PFSK-1 (cell line): Measurements from ENCODE around the gene NSFL1C.

ENCODE experiments used
- FOXP2 ChIP-seq: optimal IDR thresholded peaks from 2 replicates; pipeline ENCODE3; 2011; ENCODE audit warnings: borderline replicate concordance, control low read depth, inconsistent platforms; ENCODE audit not compliant: insufficient read depth; ENCODE audit errors: extremely low read length, extremely low read depth
- POLR2AphosphoS5 ChIP-seq: IDR thresholded peaks from 2 replicates; pipeline ENCODE4 v1.6.1; 2012; ENCODE audit warnings: low read depth, mild to moderate bottlenecking, control low read depth, low read length, moderate library complexity
- SIN3A ChIP-seq: IDR thresholded peaks from 2 replicates; pipeline ENCODE4 v1.6.1; 2012; ENCODE audit warnings: mild to moderate bottlenecking, low read length, moderate library complexity, borderline replicate concordance; ENCODE audit not compliant: insufficient read depth
- TAF1 ChIP-seq: IDR thresholded peaks from 2 replicates; pipeline ENCODE4 v1.6.1; 2012; ENCODE audit warnings: low read length, control low read depth, borderline replicate concordance; ENCODE audit not compliant: insufficient read depth
- TF ChIP-seq, protein P1 (sequence below), 2 experiments: IDR thresholded peaks; 2 replicates each; pipeline versions ENCODE4 v1.6.1 to v1.8.0; 2011 to 2012; ENCODE audit warnings: low read depth in 2 of 2, low read length in 2 of 2, control low read depth in 1 of 2, inconsistent platforms in 1 of 2, mild to moderate bottlenecking in 1 of 2, moderate library complexity in 1 of 2; ENCODE audit not compliant: insufficient read depth in 1 of 2

Gene NSFL1C

DNA sequence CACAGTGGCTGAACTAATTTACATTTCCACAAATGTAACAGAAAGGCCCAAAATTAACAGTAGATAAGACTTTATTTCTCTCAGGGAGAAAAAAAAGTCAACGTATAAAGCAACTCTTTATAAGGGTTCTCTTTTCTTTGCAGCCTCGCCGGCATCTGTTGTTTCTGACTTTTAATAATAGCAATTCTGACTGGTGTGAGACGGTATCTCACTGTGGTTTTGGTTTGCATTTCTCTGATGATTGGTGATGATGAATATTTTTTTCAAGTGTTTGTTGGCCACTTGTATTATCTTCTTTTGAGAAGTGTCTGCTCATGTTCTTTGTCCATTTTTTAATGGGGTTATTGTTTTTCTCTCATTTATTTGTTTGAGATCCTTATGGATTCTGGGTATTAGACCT is 46.6 kb downstream of the NSFL1C start:
- TF ChIP-seq TAF1 (no peak), SIN3A (no peak), FOXP2 (no peak)

DNA sequence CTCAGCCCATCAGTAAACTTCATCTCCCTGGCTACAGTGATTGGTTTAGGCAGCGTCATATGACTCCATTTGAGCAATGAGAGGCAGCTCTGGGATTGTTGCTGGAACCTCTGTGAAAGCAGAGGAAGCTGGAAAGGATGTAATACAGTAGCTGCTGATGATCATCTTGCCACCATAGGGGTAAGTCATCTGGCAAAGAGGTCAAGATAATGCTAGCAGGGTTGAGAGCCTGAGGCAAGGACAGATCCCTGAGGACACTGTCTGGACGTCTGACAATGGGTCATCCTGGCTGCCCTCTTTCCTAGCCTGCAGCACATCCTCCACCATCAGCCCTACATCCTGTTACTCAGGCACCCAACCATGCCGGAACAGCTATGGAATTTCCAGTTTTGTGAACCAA is 48.3 kb downstream of the NSFL1C start:
- TF ChIP-seq POLR2AphosphoS5, result 0 out of 2 replicates have a peak, but pooled peaks have one; percentile 49
- TF ChIP-seq FOXP2, result peak; percentile 65
- peak; percentile 65; the same call in 1 of the 2 replicates for TF ChIP-seq TAF1
- TF ChIP-seq SIN3A, result peak; percentile 85; the same call in 1 of the 2 replicates
- TF ChIP-seq, protein P1, sequence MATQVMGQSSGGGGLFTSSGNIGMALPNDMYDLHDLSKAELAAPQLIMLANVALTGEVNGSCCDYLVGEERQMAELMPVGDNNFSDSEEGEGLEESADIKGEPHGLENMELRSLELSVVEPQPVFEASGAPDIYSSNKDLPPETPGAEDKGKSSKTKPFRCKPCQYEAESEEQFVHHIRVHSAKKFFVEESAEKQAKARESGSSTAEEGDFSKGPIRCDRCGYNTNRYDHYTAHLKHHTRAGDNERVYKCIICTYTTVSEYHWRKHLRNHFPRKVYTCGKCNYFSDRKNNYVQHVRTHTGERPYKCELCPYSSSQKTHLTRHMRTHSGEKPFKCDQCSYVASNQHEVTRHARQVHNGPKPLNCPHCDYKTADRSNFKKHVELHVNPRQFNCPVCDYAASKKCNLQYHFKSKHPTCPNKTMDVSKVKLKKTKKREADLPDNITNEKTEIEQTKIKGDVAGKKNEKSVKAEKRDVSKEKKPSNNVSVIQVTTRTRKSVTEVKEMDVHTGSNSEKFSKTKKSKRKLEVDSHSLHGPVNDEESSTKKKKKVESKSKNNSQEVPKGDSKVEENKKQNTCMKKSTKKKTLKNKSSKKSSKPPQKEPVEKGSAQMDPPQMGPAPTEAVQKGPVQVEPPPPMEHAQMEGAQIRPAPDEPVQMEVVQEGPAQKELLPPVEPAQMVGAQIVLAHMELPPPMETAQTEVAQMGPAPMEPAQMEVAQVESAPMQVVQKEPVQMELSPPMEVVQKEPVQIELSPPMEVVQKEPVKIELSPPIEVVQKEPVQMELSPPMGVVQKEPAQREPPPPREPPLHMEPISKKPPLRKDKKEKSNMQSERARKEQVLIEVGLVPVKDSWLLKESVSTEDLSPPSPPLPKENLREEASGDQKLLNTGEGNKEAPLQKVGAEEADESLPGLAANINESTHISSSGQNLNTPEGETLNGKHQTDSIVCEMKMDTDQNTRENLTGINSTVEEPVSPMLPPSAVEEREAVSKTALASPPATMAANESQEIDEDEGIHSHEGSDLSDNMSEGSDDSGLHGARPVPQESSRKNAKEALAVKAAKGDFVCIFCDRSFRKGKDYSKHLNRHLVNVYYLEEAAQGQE (IDR thresholded peaks at IDR 0.05; ENCODE audit: insufficient read depth in 1 of 2, low read depth in 2 of 2, low read length in 2 of 2), result peak in 1 of 2 experiments; percentile 77; a peak in 2 of 4 replicates

DNA sequence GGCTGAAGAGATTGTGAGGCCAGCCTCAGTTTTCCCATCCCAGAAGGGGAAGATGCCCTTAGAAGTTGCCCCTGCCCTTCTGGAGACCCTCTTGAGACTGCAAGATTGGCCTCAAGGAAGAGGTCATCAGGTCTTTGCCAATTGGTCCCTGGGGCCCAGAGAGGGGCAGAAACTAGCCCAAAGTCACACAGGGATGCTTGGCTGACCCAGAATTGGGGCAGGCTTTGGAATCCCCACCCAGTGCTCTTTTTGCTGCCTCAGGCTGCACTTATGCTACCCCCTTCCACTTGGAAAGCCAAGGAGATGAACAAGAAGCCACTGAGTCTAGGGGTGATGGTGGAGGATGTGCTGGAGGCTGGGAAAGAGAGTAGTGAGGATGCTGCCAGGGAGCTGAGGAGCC is 48.9 kb downstream of the NSFL1C start:
- TF ChIP-seq POLR2AphosphoS5 (no peak), FOXP2 (no peak)
- TF ChIP-seq, protein P1 (IDR thresholded peaks at IDR 0.05; ENCODE audit: insufficient read depth in 1 of 2, low read depth in 2 of 2, low read length in 2 of 2), result no peak

DNA sequence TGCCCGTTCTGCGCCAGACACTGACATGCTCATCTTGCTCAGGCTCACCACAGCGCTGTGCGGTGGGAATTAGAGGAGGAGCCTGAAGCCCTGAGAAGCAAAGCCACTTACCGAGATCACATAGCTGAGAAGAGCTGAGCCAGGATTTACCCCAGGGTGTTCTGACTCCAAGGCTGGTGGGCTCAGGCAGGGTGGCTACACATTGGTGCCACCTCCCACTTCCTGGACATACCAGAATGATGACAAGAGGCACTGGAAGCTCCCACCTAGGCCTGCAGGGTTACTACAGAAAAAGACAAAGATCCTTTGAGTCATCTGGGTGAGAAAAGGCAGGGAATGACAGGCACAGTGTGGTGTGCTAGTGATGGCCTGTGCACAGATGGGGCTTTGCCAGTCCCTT is 49.4 kb downstream of the NSFL1C start:
- TF ChIP-seq, protein P1 (IDR thresholded peaks at IDR 0.05; ENCODE audit: insufficient read depth in 1 of 2, low read depth in 2 of 2, low read length in 2 of 2), result no peak
- no peak for TF ChIP-seq TAF1
- TF ChIP-seq FOXP2, result no peak
- TF ChIP-seq POLR2AphosphoS5, result no peak
- no peak for TF ChIP-seq SIN3A

DNA sequence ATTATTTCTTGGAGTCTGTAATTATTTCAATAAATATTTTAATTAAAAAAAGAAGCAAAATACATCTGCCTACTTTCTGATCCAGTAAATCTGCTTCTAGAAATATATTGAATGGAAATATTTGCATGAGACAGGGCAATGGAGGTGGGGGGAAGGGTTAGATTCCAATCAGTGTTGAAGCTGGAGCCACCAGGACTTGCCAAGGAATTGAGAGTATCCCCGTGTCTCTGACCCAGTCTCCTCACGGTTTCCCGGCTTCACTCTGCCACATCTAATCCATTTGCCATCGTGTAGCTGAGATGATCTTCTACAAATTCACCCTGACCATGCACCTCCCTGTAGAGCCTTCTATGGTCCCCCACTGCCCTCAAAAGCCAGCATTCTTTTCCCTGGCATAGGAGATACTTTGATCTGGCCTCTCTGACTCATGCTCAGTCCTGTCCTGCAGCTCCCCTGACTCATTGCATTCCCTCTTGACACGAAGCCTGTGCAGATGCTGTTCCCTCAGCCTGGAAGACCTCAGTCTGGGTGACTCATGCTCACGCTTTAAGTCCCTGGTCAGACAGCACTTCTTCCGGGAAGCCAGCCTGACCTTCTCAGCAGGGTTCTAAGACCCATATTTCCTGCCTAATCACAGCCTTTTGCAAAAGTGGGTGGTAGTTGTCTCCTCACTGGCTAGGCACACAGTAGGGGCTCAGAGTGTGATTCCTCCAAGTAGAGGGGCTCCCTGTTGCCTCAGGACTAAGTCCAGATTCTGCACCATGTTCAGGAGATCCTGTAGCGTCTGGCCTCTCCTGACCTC is 50.8 kb downstream of the NSFL1C start:
- TF ChIP-seq FOXP2, result peak; percentile 84
- TF ChIP-seq POLR2AphosphoS5, result no peak
- TF ChIP-seq SIN3A, result no peak
- TF ChIP-seq, protein P1 (IDR thresholded peaks at IDR 0.05; ENCODE audit: insufficient read depth in 1 of 2, low read depth in 2 of 2, low read length in 2 of 2), result peak in 1 of 2 experiments; percentile 63; a peak in 1 of 4 replicates
- TF ChIP-seq TAF1, result no peak; the same call in 1 of the 2 replicates
